Loucy (cell line): ENCODE measurements around the gene LINC01488.

Experiments
- H2AFZ ChIP-seq: fragments of 200-600 bp; sonication (generic); 2 replicates; pipeline ENCODE4 v1.6.0; 2016; ENCODE audit warnings: antibody characterized with exemption, mild to moderate bottlenecking, low read length, moderate library complexity
- H3F3A ChIP-seq: fragments of 200-600 bp; 2 replicates; pipeline ENCODE4 v1.6.0; 2016; ENCODE audit warnings: antibody characterized with exemption, low read depth, mild to moderate bottlenecking
- H3K27me3 ChIP-seq: fragments of 200-600 bp; sonication (generic); 2 replicates; pipeline ENCODE4 v1.6.1; 2014; ENCODE audit warnings: low read length, mild to moderate bottlenecking; ENCODE audit not compliant: insufficient read depth, poor library complexity, severe bottlenecking
- H3K36me3 ChIP-seq: fragments of 200-600 bp; sonication (generic); 2 replicates; pipeline ENCODE4 v1.6.1; 2016; ENCODE audit warnings: low read length; ENCODE audit not compliant: insufficient read depth
- H3K4me1 ChIP-seq: fragments of 200-600 bp; sonication (generic); 2 replicates; pipeline ENCODE4 v1.5.1; 2014; ENCODE audit warnings: low read length, mild to moderate bottlenecking; ENCODE audit not compliant: insufficient read depth, poor library complexity, severe bottlenecking
- H3K4me2 ChIP-seq: fragments of 200-600 bp; sonication (generic); 2 replicates; pipeline ENCODE4 v1.6.0; 2014; ENCODE audit warnings: antibody characterized with exemption, low read length, low read depth, mild to moderate bottlenecking; ENCODE audit not compliant: poor library complexity, severe bottlenecking
- H3K4me3 ChIP-seq: fragments of 200-600 bp; sonication (generic); 2 replicates; pipeline ENCODE4 v1.5.1; 2014; ENCODE audit warnings: low read length, mild to moderate bottlenecking, mixed read lengths; ENCODE audit not compliant: poor library complexity, severe bottlenecking
- H3K79me2 ChIP-seq: fragments of 200-600 bp; sonication (generic); 2 replicates; pipeline ENCODE4 v1.6.1; 2014; ENCODE audit warnings: low read length; ENCODE audit not compliant: insufficient read depth
- H3K9ac ChIP-seq: fragments of 200-600 bp; sonication (generic); 2 replicates; pipeline ENCODE4 v1.6.0; 2014; ENCODE audit warnings: mild to moderate bottlenecking, low read depth, low read length, moderate library complexity; ENCODE audit not compliant: poor library complexity, severe bottlenecking
- H3K9me2 ChIP-seq: fragments of 200-600 bp; sonication (generic); replicated peaks from 2 replicates; pipeline ENCODE4 v1.6.1; 2016; ENCODE audit warnings: low read depth, low read length, mixed read lengths
- H3K9me3 ChIP-seq: fragments of 200-600 bp; sonication (generic); 2 replicates; pipeline ENCODE4 v1.6.1; 2014; ENCODE audit warnings: mild to moderate bottlenecking, antibody characterized with exemption, low read length, low read depth; ENCODE audit not compliant: insufficient read depth
- H4K20me1 ChIP-seq: fragments of 200-600 bp; sonication (generic); 2 replicates; pipeline ENCODE4 v1.6.0; 2014; ENCODE audit warnings: antibody characterized with exemption, low read length, mild to moderate bottlenecking; ENCODE audit not compliant: insufficient read depth, poor library complexity, severe bottlenecking
- CTCF ChIP-seq: fragments of 200-600 bp; sonication (generic); conservative IDR thresholded peaks from 2 replicates; pipeline ENCODE4 v1.5.1; 2014; ENCODE audit warnings: mild to moderate bottlenecking, antibody characterized with exemption, low read length
- EZH2phosphoT487 ChIP-seq: fragments of 200-600 bp; IDR thresholded peaks from 2 replicates; pipeline ENCODE4 v1.6.1; 2018; ENCODE audit warnings: antibody characterized with exemption, mild to moderate bottlenecking, moderate library complexity, borderline replicate concordance

LINC01488 gene

GRCh38 chr11:69509381-69509780 lies 27.9 kb downstream of the LINC01488 start:
- no peak for TF ChIP-seq CTCF
- no peak for TF ChIP-seq EZH2phosphoT487
- H3K9me2 ChIP-seq, result no peaks in the 10 kb centered on the region
- H3K27me3 ChIP-seq, result no peaks in the 10 kb centered on the region
- no peaks in the 10 kb centered on the region for H3K79me2 ChIP-seq
- H3K9ac ChIP-seq, result no peak overlapping the region
- H2AFZ ChIP-seq, result no peak overlapping the region
- no peaks in the 10 kb centered on the region for H3K36me3 ChIP-seq
- no peak overlapping the region for H3K4me2 ChIP-seq
- H3F3A ChIP-seq, result no peaks in the 10 kb centered on the region
- H3K4me3 ChIP-seq, result no peak overlapping the region
- no peaks in the 10 kb centered on the region for H3K4me1 ChIP-seq
- H3K9me3 ChIP-seq, result no peaks in the 10 kb centered on the region
- no peaks in the 10 kb centered on the region for H4K20me1 ChIP-seq

- Histone ChIP-seq H3K4me1 (no peaks in the 10 kb centered on the region), H3K27me3 (no peaks in the 10 kb centered on the region), H2AFZ (no peak overlapping the region), H3K9ac (no peak overlapping the region), H3F3A (no peaks in the 10 kb centered on the region), H3K79me2 (no peaks in the 10 kb centered on the region), H3K4me3 (no peak overlapping the region), H3K9me3 (no peaks in the 10 kb centered on the region), H3K36me3 (no peaks in the 10 kb centered on the region), H3K4me2 (no peak overlapping the region), H4K20me1 (no peaks in the 10 kb centered on the region), H3K9me2 (no peaks in the 10 kb centered on the region)
- no peak for TF ChIP-seq CTCF
- TF ChIP-seq EZH2phosphoT487, result no peak
Observed at GRCh38 chr11:69509846-69510390, 28.5 kb downstream of the LINC01488 start.

GRCh38 chr11:69510471-69511357 lies 29.3 kb downstream of the LINC01488 start:
- Histone ChIP-seq H3K4me2 (no peak overlapping the region), H2AFZ (no peak overlapping the region), H3K36me3 (no peaks in the 10 kb centered on the region), H3K79me2 (no peaks in the 10 kb centered on the region), H3F3A (no peaks in the 10 kb centered on the region), H3K9ac (no peak overlapping the region), H3K27me3 (no peaks in the 10 kb centered on the region), H3K4me1 (no peaks in the 10 kb centered on the region), H4K20me1 (no peaks in the 10 kb centered on the region), H3K4me3 (no peak overlapping the region), H3K9me3 (no peaks in the 10 kb centered on the region; the same call in 1 of the 2 replicates), H3K9me2 (no peaks in the 10 kb centered on the region)
- TF ChIP-seq CTCF (no peak), EZH2phosphoT487 (no peak)
